Fibroblast of pulmonary artery (primary cell): ENCODE data around the gene TSPAN14.

ENCODE experiments used
- DNase-seq: peaks from one replicate; pipeline ENCODE4 v3.0.0-alpha.2; 2010; ENCODE audit warnings: low read depth
- H3K4me3 ChIP-seq: replicated peaks from 2 replicates; pipeline ENCODE4 v1.5.1; 2011; ENCODE audit warnings: low read depth, mild to moderate bottlenecking, control low read depth, low read length, moderate library complexity
- CTCF ChIP-seq: IDR thresholded peaks from 2 replicates; pipeline ENCODE4 v1.5.1; 2011; ENCODE audit warnings: mild to moderate bottlenecking, control low read depth, low read length, inconsistent platforms; ENCODE audit errors: missing control alignments

Gene TSPAN14

DNA sequence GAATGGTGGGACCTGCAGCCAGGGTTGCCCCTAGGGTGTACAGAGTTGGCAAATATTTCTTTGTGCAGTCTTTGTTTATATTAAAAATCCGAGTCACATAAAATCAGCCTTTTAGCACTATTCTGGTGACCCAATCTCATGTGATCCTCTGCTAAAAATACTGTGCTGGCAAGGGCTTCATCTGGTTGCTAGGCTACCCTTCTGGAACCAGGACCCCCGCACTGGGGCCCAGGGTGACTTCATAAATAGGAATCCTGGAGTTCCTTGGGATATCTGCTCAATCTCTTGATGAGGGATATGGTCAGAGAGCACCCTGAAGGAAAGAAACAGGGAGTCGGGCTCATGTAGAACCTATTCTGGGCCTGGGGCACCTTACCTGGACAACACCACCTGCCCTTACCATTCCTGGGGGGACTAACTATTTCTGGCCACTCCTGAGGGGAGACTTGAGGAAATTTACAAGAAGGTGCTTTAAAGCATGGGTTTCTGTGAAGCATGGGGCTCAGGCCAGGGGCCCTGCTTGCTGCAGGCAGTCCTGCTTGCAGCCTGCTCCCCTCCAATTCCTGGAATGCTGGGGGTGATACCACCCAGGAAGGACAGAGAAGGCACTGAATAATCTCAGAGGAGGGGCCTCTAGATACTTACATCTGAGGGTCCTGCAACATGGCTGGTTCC, 128.3 kb downstream of the TSPAN14 start:
- no peak overlapping the region for H3K4me3 ChIP-seq
- no peak for TF ChIP-seq CTCF

More for the DNA sequence above, 128.3 kb downstream of the TSPAN14 start:
- no peak for DNase-seq
